Hepatocyte (in vitro differentiated cells): Measurements from ENCODE around the gene CACNG5. TPM values are rescaled to one million over a fixed set of nuclear protein-coding genes. Genes with fewer than 3 reads are reported as not detected.

Experiments
- DNase-seq: peaks from one replicate; pipeline ENCODE4 v3.0.0-alpha.2; 2016; ENCODE audit warnings: low spot score
- H2AFZ ChIP-seq: fragments of 200-600 bp; sonication (generic); 2 replicates; pipeline ENCODE4 v1.6.0; 2016; ENCODE audit warnings: antibody characterized with exemption, mild to moderate bottlenecking
- H3K27ac ChIP-seq: fragments of 200-600 bp; sonication (generic); 2 replicates; pipeline ENCODE4 v1.5.1; 2016; ENCODE audit warnings: mild to moderate bottlenecking
- H3K27me3 ChIP-seq: fragments of 200-600 bp; sonication (generic); 2 replicates; pipeline ENCODE4 v1.6.1; 2016
- H3K36me3 ChIP-seq: fragments of 200-600 bp; sonication (generic); replicated peaks from 2 replicates; pipeline ENCODE4 v1.5.1; 2016; ENCODE audit warnings: low read depth; ENCODE audit not compliant: insufficient read depth
- H3K4me1 ChIP-seq: fragments of 200-600 bp; sonication (generic); 2 replicates; pipeline ENCODE4 v1.5.1; 2016; ENCODE audit warnings: mild to moderate bottlenecking, moderate library complexity; ENCODE audit not compliant: insufficient read depth
- H3K4me2 ChIP-seq: fragments of 200-600 bp; sonication (generic); 2 replicates; pipeline ENCODE4 v1.6.0; 2016
- H3K4me3 ChIP-seq: fragments of 200-600 bp; sonication (generic); 2 replicates; pipeline ENCODE4 v1.5.1; 2016; ENCODE audit warnings: mild to moderate bottlenecking
- H3K79me2 ChIP-seq: fragments of 200-600 bp; sonication (generic); 2 replicates; pipeline ENCODE4 v1.6.0; 2017; ENCODE audit warnings: mild to moderate bottlenecking
- H3K9me2 ChIP-seq: fragments of 200-600 bp; sonication (generic); replicated peaks from 2 replicates; pipeline ENCODE4 v1.6.0; 2017; ENCODE audit warnings: mild to moderate bottlenecking; ENCODE audit not compliant: insufficient read depth
- H3K9me3 ChIP-seq: fragments of 200-600 bp; sonication (generic); 2 replicates; pipeline ENCODE4 v1.5.1; 2016; ENCODE audit warnings: low read depth, mild to moderate bottlenecking
- H4K20me1 ChIP-seq: fragments of 200-600 bp; sonication (generic); 2 replicates; pipeline ENCODE4 v1.6.0; 2016; ENCODE audit warnings: mild to moderate bottlenecking; ENCODE audit not compliant: insufficient read depth, poor library complexity, severe bottlenecking
- CTCF ChIP-seq: fragments of 200-600 bp; sonication (generic); IDR thresholded peaks from 2 replicates; pipeline ENCODE4 v1.5.1; 2016; ENCODE audit warnings: antibody characterized with exemption, mild to moderate bottlenecking; ENCODE audit not compliant: poor library complexity
- EZH2 ChIP-seq: fragments of 200-600 bp; sonication (generic); IDR thresholded peaks from 2 replicates; pipeline ENCODE4 v1.6.1; 2016; ENCODE audit warnings: antibody characterized with exemption, mild to moderate bottlenecking, borderline replicate concordance
- EZH2phosphoT487 ChIP-seq: fragments of 200-600 bp; sonication (generic); IDR thresholded peaks from one replicate; pipeline ENCODE4 v1.6.1; 2018; ENCODE audit warnings: antibody characterized with exemption, mild to moderate bottlenecking, low read depth, moderate library complexity; ENCODE audit not compliant: unreplicated experiment, severe bottlenecking
- WGBS: methylation state at CpG from one replicate; pipeline ENCODE4 v1.1.6; 2016; ENCODE audit warnings: low lambda C conversion rate; ENCODE audit errors: missing lambda C conversion rate; 5-methylcytosine and 5-hydroxymethylcytosine counted together
- polyA plus RNA-seq: library from polyadenylated mRNA; unstranded; fragments of >200 nt; fragmentation: Nextera tagmentation; extraction: Ambion mirVana; gene quantifications from 2 replicates; pipeline ENCODE4 v1.2.1, GENCODE V29; 2016
- total RNA-seq: library from RNA; depleted of rRNA; stranded (reverse); fragments of >200 nt; gene quantifications from 2 replicates; pipeline ENCODE4 v1.2.3, GENCODE V29; 2014

Gene CACNG5
- total and polyA plus RNA-seq, 2 experiments from 2014 or later: not detected

GRCh38 chr17:66813296-66813695, 21.6 kb upstream of the CACNG5 start:
- H3K9me3 ChIP-seq: no peaks in the 10 kb centered on the region
- no peak overlapping the region for H3K4me2 ChIP-seq
- no peaks in the 10 kb centered on the region for H3K27me3 ChIP-seq
- H2AFZ ChIP-seq: no peak overlapping the region
- no peaks in the 10 kb centered on the region for H3K9me2 ChIP-seq
- 69% methylated on average over 2 of the region's 2 CpGs for WGBS
- DNase-seq: no peak
- H3K4me1 ChIP-seq: no peaks in the 10 kb centered on the region
- no peak for TF ChIP-seq EZH2phosphoT487
- no peak for TF ChIP-seq CTCF
- TF ChIP-seq EZH2: no peak
- no peaks in the 10 kb centered on the region for H3K36me3 ChIP-seq
- H3K79me2 ChIP-seq: no peaks in the 10 kb centered on the region
- H3K27ac ChIP-seq: no peak overlapping the region
- no peak overlapping the region for H3K4me3 ChIP-seq
- no peaks in the 10 kb centered on the region for H4K20me1 ChIP-seq

- Histone ChIP-seq H3K36me3 (no peaks in the 10 kb centered on the region), H3K9me2 (no peaks in the 10 kb centered on the region), H4K20me1 (no peaks in the 10 kb centered on the region), H3K27ac (no peak overlapping the region), H3K4me3 (no peak overlapping the region), H3K4me1 (no peaks in the 10 kb centered on the region), H3K27me3 (no peaks in the 10 kb centered on the region), H3K9me3 (no peaks in the 10 kb centered on the region), H3K79me2 (no peaks in the 10 kb centered on the region), H3K4me2 (no peak overlapping the region), H2AFZ (no peak overlapping the region)
- DNase-seq: no peak
- WGBS: 96% methylated on average over 6 of the region's 6 CpGs
- TF ChIP-seq EZH2phosphoT487 (no peak), CTCF (no peak), EZH2 (no peak)
These were observed 20.9 kb upstream of the CACNG5 start for GRCh38 chr17:66814026-66814425.

GRCh38 chr17:66814570-66814969, 20.3 kb upstream of the CACNG5 start:
- Histone ChIP-seq H3K4me3 (no peak overlapping the region), H3K4me1 (no peaks in the 10 kb centered on the region), H3K79me2 (no peaks in the 10 kb centered on the region), H3K9me3 (no peaks in the 10 kb centered on the region), H2AFZ (no peak overlapping the region), H3K27ac (no peak overlapping the region), H3K9me2 (no peaks in the 10 kb centered on the region), H3K27me3 (no peaks in the 10 kb centered on the region), H3K4me2 (no peak overlapping the region), H3K36me3 (no peaks in the 10 kb centered on the region), H4K20me1 (no peaks in the 10 kb centered on the region)
- 78% methylated on average over 5 of the region's 5 CpGs for WGBS
- no peak for TF ChIP-seq EZH2phosphoT487
- TF ChIP-seq CTCF: no peak
- no peak for TF ChIP-seq EZH2
- DNase-seq: no peak

- no peak for DNase-seq
- TF ChIP-seq EZH2: no peak
These were observed 17.2 kb upstream of the CACNG5 start for GRCh38 chr17:66817750-66818149.

More at GRCh38 chr17:66817750-66818149, 17.2 kb upstream of the CACNG5 start:
- 100% methylated on average over 1 of the region's 1 CpG for WGBS
- no peaks in the 10 kb centered on the region for H3K79me2 ChIP-seq
- no peaks in the 10 kb centered on the region for H3K36me3 ChIP-seq
- no peaks in the 10 kb centered on the region for H3K9me2 ChIP-seq
- H3K27me3 ChIP-seq: no peaks in the 10 kb centered on the region
- no peaks in the 10 kb centered on the region for H4K20me1 ChIP-seq
- no peaks in the 10 kb centered on the region for H3K9me3 ChIP-seq
- no peak overlapping the region for H3K4me2 ChIP-seq
- no peak overlapping the region for H2AFZ ChIP-seq
- no peak overlapping the region for H3K4me3 ChIP-seq
- H3K27ac ChIP-seq: no peak overlapping the region
- H3K4me1 ChIP-seq: no peaks in the 10 kb centered on the region
